GM10248 (cell line): ENCODE measurements around the gene CACUL1.

ENCODE experiments used
- CTCF ChIA-PET: fragments of 300-600 bp; sonication (Branson Sonifier 250); formaldehyde crosslinking; extraction: SDS; loops from one replicate; lab custom pipeline; 2021; ENCODE audit warnings: antibody characterized with exemption; lab: Yijun Ruan, JAX
- POLR2A ChIA-PET: fragments of 350-650 bp; sonication (Branson Sonifier 250); formaldehyde crosslinking; extraction: SDS; loops from one replicate; lab custom pipeline; 2020; ENCODE audit warnings: antibody characterized with exemption; lab: Yijun Ruan, JAX
- DNase-seq: peaks from one replicate; pipeline ENCODE4 v3.0.0; 2012; ENCODE audit errors: extremely low spot score
- TF ChIP-seq, protein P1 (sequence below): IDR thresholded peaks from 2 replicates; pipeline ENCODE4 v1.5.1; 2012; ENCODE audit warnings: mild to moderate bottlenecking, low read depth; ENCODE audit errors: extremely low read depth, missing control alignments, control extremely low read depth

CACUL1 gene

DNA sequence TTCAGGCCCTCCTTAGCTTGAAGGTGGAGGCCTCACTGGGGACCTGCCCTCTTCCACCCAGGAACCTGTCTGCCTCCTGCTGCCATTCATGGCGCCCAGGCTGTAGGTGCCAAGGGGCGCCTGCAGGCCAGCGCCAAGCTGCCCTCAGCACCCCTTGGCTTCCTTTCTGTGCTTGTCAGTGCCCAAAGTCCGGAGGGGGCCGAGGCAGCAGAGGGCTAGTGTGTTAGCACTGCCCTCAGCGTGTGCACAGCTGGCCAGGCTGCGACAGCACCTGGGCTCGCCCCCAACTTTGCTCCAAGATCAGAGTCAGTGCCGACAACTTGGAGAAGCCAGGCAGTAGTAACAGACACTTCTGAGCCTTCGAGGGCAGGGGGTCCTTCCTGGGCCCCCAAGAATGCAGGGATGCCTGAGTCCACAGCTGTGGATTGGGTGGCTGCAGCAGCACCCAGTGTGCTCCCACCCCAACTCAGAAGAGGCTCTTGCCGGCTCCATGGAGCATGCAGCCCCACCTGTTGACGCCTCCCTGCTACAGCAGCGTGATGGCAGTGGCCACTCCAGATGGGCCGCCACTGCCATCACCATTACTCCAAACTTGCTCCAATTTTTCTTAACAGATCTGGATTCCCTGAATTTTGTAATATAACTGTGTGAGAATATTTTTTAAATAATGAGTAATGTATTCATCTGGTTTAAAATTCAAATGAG lies 41.7 kb downstream of the CACUL1 start:
- CTCF ChIA-PET = interaction anchor here (1.2 to 2.7 kb wide), 4 partner anchors 7 to 12 kb away, joined by 3 to 15 read pairs (median 6); no protein-coding TSS in a partner anchor
- POLR2A ChIA-PET = no interaction called here
- DNase-seq = no peak
- TF ChIP-seq, protein P1, sequence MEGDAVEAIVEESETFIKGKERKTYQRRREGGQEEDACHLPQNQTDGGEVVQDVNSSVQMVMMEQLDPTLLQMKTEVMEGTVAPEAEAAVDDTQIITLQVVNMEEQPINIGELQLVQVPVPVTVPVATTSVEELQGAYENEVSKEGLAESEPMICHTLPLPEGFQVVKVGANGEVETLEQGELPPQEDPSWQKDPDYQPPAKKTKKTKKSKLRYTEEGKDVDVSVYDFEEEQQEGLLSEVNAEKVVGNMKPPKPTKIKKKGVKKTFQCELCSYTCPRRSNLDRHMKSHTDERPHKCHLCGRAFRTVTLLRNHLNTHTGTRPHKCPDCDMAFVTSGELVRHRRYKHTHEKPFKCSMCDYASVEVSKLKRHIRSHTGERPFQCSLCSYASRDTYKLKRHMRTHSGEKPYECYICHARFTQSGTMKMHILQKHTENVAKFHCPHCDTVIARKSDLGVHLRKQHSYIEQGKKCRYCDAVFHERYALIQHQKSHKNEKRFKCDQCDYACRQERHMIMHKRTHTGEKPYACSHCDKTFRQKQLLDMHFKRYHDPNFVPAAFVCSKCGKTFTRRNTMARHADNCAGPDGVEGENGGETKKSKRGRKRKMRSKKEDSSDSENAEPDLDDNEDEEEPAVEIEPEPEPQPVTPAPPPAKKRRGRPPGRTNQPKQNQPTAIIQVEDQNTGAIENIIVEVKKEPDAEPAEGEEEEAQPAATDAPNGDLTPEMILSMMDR = no peak

DNA sequence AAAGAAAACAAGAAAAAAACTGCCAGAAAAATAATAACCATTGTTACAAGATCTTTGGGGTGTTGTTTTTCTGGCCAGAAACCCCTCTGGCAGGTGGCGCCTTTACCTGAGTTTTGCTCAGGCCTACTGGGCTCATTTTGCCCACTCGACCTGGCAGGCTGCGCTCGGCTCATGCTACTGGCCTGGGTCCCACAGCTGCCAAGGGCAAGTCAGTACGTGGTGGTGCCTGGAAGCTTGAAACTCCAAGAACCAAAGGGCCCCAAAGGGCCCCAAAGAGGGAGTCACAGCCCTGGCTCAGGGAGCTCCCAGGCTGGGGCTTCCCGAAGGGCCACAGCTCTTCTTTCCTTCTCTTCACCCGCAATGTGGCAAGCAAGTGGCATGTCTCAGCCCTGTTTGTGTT lies 42.7 kb downstream of the CACUL1 start:
- TF ChIP-seq, protein P1 = no peak
- no peak for DNase-seq
- ChIA-PET POLR2A (no interaction called here), CTCF (interaction anchor here (0.8 to 2.7 kb wide), 6 partner anchors 8 to 42 kb away, joined by 3 to 15 read pairs (median 4); no protein-coding TSS in a partner anchor)

DNA sequence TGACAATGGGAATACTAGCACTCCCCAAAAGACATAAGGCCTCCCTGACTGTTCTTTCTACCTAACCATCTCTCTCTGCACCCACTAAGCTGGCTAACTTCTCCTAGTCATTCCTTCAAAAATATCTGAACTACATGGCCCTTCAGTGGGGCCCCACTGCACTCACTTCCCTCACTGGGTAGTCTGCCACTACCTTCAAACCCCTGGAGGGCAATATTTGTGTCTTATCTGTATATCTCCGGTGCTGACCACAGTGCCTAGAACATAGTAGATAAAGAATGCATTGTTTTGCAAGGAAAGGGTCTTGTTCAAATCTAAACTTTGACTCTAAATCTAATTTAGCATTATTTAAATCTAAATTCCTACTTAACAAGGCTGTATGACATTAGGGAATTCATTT lies 44.3 kb downstream of the CACUL1 start:
- TF ChIP-seq, protein P1 = no peak
- POLR2A ChIA-PET = no interaction called here
- CTCF ChIA-PET = interaction anchor here (2.0 to 2.7 kb wide), 2 partner anchors 10 to 43 kb away, joined by 4 to 15 read pairs; no protein-coding TSS in a partner anchor
- no peak for DNase-seq

DNA sequence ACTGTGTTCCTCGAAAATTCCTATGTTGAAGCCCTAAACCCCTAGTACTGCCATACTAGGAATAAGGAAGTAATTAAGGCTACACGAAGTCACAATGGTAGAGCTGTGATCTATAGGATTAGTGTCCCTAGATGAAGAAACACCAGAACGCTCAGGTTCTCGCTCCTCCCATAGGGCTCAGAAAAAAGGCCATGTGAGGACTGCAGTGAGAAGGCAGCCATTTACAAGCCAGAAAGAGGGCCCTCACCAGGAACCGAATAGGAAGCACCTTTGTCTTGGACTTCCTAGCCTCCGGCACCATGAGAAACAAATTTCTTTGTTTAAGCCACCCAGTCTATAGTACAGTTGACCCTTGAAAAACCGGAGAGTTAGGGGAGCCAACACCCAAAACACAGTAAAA lies 46.2 kb downstream of the CACUL1 start:
- TF ChIP-seq, protein P1 = no peak
- ChIA-PET POLR2A (no interaction called here), CTCF (interaction anchor here (0.9 to 3.1 kb wide), 3 partner anchors 11 to 15 kb away, joined by 3 to 9 read pairs (median 6); no protein-coding TSS in a partner anchor)
- DNase-seq = no peak

DNA sequence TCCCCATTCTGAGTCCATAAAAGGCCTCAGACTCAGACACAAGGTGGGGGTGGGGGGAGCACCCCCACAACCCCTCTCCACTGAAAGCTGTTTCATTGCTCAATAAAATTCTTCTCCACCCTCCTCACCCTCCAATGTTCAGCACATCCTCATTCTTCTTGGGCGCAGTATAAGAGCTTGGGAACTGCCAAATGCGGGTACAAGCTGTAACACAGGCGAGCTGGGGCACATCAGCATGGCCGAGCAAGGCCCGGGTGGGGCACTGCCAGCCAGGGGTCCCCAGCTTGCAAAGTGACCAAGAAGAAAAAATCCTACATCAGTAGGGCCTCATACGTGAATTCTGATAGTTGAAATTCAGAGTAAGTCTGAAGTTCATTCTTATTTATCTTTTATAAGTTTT lies 50.1 kb downstream of the CACUL1 start:
- TF ChIP-seq, protein P1 = no peak
- no peak for DNase-seq
- CTCF ChIA-PET = interaction anchor here (4.1 to 5.3 kb wide), 2 partner anchors 10 to 15 kb away, joined by 15 to 28 read pairs; no protein-coding TSS in a partner anchor
- POLR2A ChIA-PET = no interaction called here

DNA sequence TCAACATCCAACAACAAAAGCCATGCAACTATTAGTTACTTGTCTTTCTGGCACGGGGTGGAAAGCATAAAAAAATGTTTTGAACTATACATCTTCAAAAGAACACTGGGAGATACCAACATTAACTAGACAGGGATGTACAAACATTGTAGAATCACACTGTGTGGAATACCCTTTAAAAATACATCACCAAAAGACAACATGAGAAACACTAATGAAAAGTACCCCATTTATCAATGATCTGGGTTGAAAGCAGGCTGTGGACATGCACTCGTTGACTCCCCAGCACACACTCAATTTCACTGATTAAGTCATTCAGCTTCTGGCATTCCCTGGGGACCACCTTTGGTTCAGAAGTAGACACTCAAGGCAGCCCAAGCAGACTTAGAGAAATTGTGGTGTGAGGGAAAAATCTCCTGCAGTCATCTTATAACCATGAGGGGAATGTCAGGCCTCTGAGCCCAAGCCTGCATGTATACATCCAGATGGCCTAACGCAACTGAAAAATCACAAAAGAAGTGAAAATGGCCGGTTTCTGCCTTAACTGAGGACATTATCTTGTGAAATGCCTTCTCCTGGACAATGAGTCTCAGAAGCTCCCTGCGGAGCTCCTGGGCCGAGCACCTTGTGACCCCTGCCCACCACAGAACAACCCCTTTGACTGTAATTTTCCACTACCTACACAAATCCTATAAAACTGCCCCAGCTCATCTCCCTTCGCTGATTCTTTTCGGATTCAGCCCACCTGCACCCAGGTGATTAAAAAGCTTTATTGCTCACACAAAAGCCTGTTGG lies 53.0 kb downstream of the CACUL1 start:
- DNase-seq = no peak
- TF ChIP-seq, protein P1 = no peak
- CTCF ChIA-PET = interaction anchor here (1.0 to 5.3 kb wide), 3 partner anchors 11 to 66 kb away, joined by 3 to 28 read pairs (median 7); no protein-coding TSS in a partner anchor
- POLR2A ChIA-PET = no interaction called here
